ENCODE measurements around the gene KLK15. TPM values are rescaled to one million over a fixed set of nuclear protein-coding genes. Genes with fewer than 3 reads are reported as not detected.
"Not testable (repeated sequence)": the region's sequence is repeated elsewhere in the genome, so short reads cannot be mapped to it uniquely, and the experiment has no call there.

The KLK15 gene
- total and polyA plus RNA-seq, 10 of the 15 experiments (the other 5 are each of a cell fraction or from before 2014, with no cell fraction given): 0.04 to 0.08 TPM; not detected in 8

DNA sequence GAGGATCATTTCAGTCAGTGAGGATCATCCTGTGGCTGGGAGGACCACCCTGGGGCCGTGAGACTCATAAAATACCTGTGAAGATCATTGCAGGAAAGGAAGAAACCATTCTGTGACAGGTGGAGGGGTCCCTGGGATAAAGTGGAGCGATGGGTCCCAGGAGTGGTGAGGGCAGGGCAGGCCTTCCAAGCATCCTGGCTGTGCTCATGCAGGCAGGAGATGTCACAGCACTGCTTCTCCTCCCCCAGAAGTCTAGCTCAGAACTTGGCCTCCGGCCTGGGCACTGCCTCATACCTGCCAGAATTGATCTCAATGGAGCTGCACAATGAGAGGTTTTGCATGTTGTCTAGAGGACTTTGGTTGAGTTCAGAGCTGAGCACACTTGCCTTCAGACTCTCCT lies 20.9 kb downstream of the KLK15 start:
- no peak overlapping the region for H3K4me2 ChIP-seq (ENCODE audit: control insufficient read depth, insufficient read depth)
- no peak overlapping the region for H2AFZ ChIP-seq (ENCODE audit: control insufficient read depth, low read depth, low read length)
- no TSS peak for BruUV-seq (replicated peaks)
- no peaks in the 10 kb centered on the region for H3K36me3 ChIP-seq (ENCODE audit: control insufficient read depth in 2 of 2, insufficient read depth in 2 of 2, low read length in 1 of 2)
- H3K27ac ChIP-seq (ENCODE audit: control insufficient read depth, insufficient read depth): no peak overlapping the region
- no peaks in the 10 kb centered on the region for H3K79me2 ChIP-seq (ENCODE audit: control insufficient read depth, insufficient read depth, low read length)
- FAIRE-seq: no peak
- H3K4me1 ChIP-seq (ENCODE audit: control insufficient read depth, insufficient read depth, low read length): peaks cover 10% of the 10 kb centered on the region
- intact Hi-C loops (cut with micrococcal nuclease; ENCODE audit: unreplicated experiment) (no loop called here), in situ Hi-C loops (cut with MboI) (loop anchor here (10.0 kb wide), 1 partner anchor 552 kb away; the partner anchor contains the start of genes CLDND2 and ETFB)
- ATAC-seq: no peak
- ChIA-PET CTCF (no interaction called here), POLR2A (interaction anchor here (0.6 kb wide), 1 partner anchor 17 kb away, joined by 3 read pairs; no protein-coding TSS in a partner anchor), RAD21 (ENCODE audit: unreplicated experiment) (no interaction called here), SMC1A (ENCODE audit: uncharacterized antibody, unreplicated experiment) (no interaction called here)
- H4K20me1 ChIP-seq (ENCODE audit: control insufficient read depth, insufficient read depth): no peaks in the 10 kb centered on the region
- WGBS (ENCODE audit: insufficient coverage, insufficient replicate concordance, low lambda C conversion rate, missing lambda C conversion rate): 49% methylated on average over 3 of the region's 3 CpGs
- no peak overlapping the region for H3K4me3 ChIP-seq
- peak; percentile 47; the same call in 1 of the 2 replicates for TF ChIP-seq FOXK2 (IDR thresholded peaks at IDR 0.05)
- TF ChIP-seq, protein P1, sequence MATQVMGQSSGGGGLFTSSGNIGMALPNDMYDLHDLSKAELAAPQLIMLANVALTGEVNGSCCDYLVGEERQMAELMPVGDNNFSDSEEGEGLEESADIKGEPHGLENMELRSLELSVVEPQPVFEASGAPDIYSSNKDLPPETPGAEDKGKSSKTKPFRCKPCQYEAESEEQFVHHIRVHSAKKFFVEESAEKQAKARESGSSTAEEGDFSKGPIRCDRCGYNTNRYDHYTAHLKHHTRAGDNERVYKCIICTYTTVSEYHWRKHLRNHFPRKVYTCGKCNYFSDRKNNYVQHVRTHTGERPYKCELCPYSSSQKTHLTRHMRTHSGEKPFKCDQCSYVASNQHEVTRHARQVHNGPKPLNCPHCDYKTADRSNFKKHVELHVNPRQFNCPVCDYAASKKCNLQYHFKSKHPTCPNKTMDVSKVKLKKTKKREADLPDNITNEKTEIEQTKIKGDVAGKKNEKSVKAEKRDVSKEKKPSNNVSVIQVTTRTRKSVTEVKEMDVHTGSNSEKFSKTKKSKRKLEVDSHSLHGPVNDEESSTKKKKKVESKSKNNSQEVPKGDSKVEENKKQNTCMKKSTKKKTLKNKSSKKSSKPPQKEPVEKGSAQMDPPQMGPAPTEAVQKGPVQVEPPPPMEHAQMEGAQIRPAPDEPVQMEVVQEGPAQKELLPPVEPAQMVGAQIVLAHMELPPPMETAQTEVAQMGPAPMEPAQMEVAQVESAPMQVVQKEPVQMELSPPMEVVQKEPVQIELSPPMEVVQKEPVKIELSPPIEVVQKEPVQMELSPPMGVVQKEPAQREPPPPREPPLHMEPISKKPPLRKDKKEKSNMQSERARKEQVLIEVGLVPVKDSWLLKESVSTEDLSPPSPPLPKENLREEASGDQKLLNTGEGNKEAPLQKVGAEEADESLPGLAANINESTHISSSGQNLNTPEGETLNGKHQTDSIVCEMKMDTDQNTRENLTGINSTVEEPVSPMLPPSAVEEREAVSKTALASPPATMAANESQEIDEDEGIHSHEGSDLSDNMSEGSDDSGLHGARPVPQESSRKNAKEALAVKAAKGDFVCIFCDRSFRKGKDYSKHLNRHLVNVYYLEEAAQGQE (IDR thresholded peaks at IDR 0.05; ENCODE audit: low read depth, low read length): no peak
- no peak overlapping the region for H3K9ac ChIP-seq (ENCODE audit: control insufficient read depth, insufficient read depth, low read length)
- peaks cover 3% of the 10 kb centered on the region; the same call in 2 of the 3 replicates for H3K9me3 ChIP-seq (replicated peaks; ENCODE audit: control insufficient read depth, insufficient read depth, low read length)
- no peaks in the 10 kb centered on the region for H3K27me3 ChIP-seq (replicated peaks in 1 of 2; ENCODE audit: control insufficient read depth in 2 of 2, insufficient read depth in 2 of 2, low read length in 1 of 2)
- no peak for DNase-seq (ENCODE audit: low read depth, low spot score)

DNA sequence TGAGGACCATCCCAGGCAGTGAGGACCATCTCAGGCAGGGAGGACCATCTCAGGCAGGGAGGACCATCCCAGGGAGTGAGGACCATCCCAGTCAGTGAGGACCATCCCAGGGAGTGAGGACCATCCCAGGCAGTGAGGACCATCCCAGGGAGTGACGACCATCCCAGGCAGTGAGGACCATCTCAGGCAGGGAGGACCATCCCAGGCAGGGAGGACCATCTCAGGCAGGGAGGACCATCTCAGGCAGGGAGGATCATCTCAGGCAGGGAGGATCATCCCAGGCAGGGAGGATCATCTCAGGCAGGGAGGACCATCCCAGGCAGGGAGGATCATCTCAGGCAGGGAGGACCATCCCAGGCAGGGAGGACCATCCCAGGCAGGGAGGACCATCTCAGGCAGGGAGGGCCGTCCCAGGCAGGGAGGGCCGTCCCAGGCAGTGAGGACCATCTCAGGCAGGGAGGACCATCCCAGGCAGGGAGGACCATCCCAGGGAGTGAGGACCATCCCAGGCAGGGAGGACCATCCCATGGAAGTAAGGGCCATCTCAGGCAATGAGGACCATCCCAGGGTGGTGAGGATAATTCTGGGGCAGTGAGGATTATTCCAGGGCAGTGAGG lies 21.6 kb downstream of the KLK15 start:
- H3K4me2 ChIP-seq (ENCODE audit: control insufficient read depth, insufficient read depth); CTCF ChIA-PET; ATAC-seq; H2AFZ ChIP-seq (ENCODE audit: control insufficient read depth, low read depth, low read length); DNase-seq (ENCODE audit: low read depth, low spot score); H3K27me3 ChIP-seq (replicated peaks in 1 of 2; ENCODE audit: control insufficient read depth in 2 of 2, insufficient read depth in 2 of 2, low read length in 1 of 2); H3K4me1 ChIP-seq (ENCODE audit: control insufficient read depth, insufficient read depth, low read length); FAIRE-seq; H3K27ac ChIP-seq (ENCODE audit: control insufficient read depth, insufficient read depth); H3K79me2 ChIP-seq (ENCODE audit: control insufficient read depth, insufficient read depth, low read length); H3K9me3 ChIP-seq (replicated peaks; ENCODE audit: control insufficient read depth, insufficient read depth, low read length); H3K9ac ChIP-seq (ENCODE audit: control insufficient read depth, insufficient read depth, low read length); SMC1A ChIA-PET (ENCODE audit: uncharacterized antibody, unreplicated experiment); BruUV-seq (replicated peaks); intact Hi-C loops (cut with micrococcal nuclease; ENCODE audit: unreplicated experiment); H3K4me3 ChIP-seq; H3K36me3 ChIP-seq (ENCODE audit: control insufficient read depth in 2 of 2, insufficient read depth in 2 of 2, low read length in 1 of 2); H4K20me1 ChIP-seq (ENCODE audit: control insufficient read depth, insufficient read depth); RAD21 ChIA-PET (ENCODE audit: unreplicated experiment); POLR2A ChIA-PET: not testable (repeated sequence)
- in situ Hi-C loops (cut with MboI): loop anchor here (10.0 kb wide), 1 partner anchor 553 kb away; the partner anchor contains the start of genes CLDND2 and ETFB
- WGBS (ENCODE audit: insufficient coverage, insufficient replicate concordance, low lambda C conversion rate, missing lambda C conversion rate): 59% methylated on average over 3 of the region's 3 CpGs
